ENCODE measurements around the gene SLC13A4.
A peak's percentile ranks its signal among the peaks of the same experiment; 100 is the strongest.

The SLC13A4 gene

GRCh38 chr7:135761751-135762488, 33.9 kb upstream of the SLC13A4 start:
- H3K4me3 Mint-ChIP-seq: no peak overlapping the region
- H3K27me3 Mint-ChIP-seq: peaks cover 26 to 42% of the 10 kb centered on the region in 2 donors
- peaks cover 0 to 4% of the 10 kb centered on the region in 2 donors for H3K9me3 Mint-ChIP-seq
- no peaks in the 10 kb centered on the region for H3K36me3 Mint-ChIP-seq
- peaks cover 0 to 8% of the 10 kb centered on the region in 2 donors for H3K4me1 Mint-ChIP-seq
- ATAC-seq (replicated peaks): peak; percentile 25 to 38
- no peak overlapping the region for H3K27ac Mint-ChIP-seq
- DNase-seq: no peak

GRCh38 chr7:135759532-135759931, 31.5 kb upstream of the SLC13A4 start:
- peaks cover 0 to 4% of the 10 kb centered on the region in 2 donors for H3K9me3 Mint-ChIP-seq
- no peaks in the 10 kb centered on the region for H3K36me3 Mint-ChIP-seq
- H3K27me3 Mint-ChIP-seq: peaks cover 26 to 37% of the 10 kb centered on the region in 2 donors
- ATAC-seq (replicated peaks): no peak
- H3K4me1 Mint-ChIP-seq: peaks cover 0 to 8% of the 10 kb centered on the region in 2 donors
- DNase-seq: no peak
- H3K4me3 Mint-ChIP-seq: no peak overlapping the region
- no peak overlapping the region for H3K27ac Mint-ChIP-seq

GRCh38 chr7:135758531-135758932, 30.5 kb upstream of the SLC13A4 start:
- Mint-ChIP-seq H3K27me3 (peaks cover 28 to 32% of the 10 kb centered on the region in 2 donors), H3K36me3 (no peaks in the 10 kb centered on the region), H3K4me3 (no peak overlapping the region), H3K9me3 (peaks cover 0 to 4% of the 10 kb centered on the region in 2 donors), H3K4me1 (peaks cover 0 to 8% of the 10 kb centered on the region in 2 donors), H3K27ac (no peak overlapping the region)
- DNase-seq (no peak), ATAC-seq (replicated peaks) (no peak)

GRCh38 chr7:135757719-135758411, 29.9 kb upstream of the SLC13A4 start:
- peaks cover 27 to 32% of the 10 kb centered on the region in 2 donors for H3K27me3 Mint-ChIP-seq

GRCh38 chr7:135756191-135756590, 28.2 kb upstream of the SLC13A4 start:
- peak in 1 of 2 donors; percentile 25 for ATAC-seq (replicated peaks)
- no peak overlapping the region for H3K4me3 Mint-ChIP-seq
- no peaks in the 10 kb centered on the region for H3K36me3 Mint-ChIP-seq
- no peak overlapping the region for H3K27ac Mint-ChIP-seq
- DNase-seq: no peak
- H3K27me3 Mint-ChIP-seq: peaks cover 23 to 27% of the 10 kb centered on the region in 2 donors
- no peaks in the 10 kb centered on the region for H3K4me1 Mint-ChIP-seq
- peaks cover 0 to 4% of the 10 kb centered on the region in 2 donors for H3K9me3 Mint-ChIP-seq

More at GRCh38 chr7:135757719-135758411, 29.9 kb upstream of the SLC13A4 start:
- ATAC-seq (replicated peaks): no peak
- Mint-ChIP-seq H3K27ac (no peak overlapping the region), H3K4me1 (peaks cover 0 to 8% of the 10 kb centered on the region in 2 donors), H3K4me3 (no peak overlapping the region), H3K36me3 (no peaks in the 10 kb centered on the region), H3K9me3 (peaks cover 0 to 4% of the 10 kb centered on the region in 2 donors)
- no peak for DNase-seq

- DNase-seq (no peak), ATAC-seq (replicated peaks) (no peak)
- H3K27ac Mint-ChIP-seq: no peak overlapping the region
- H3K9me3 Mint-ChIP-seq: peaks cover 0 to 4% of the 10 kb centered on the region in 2 donors
- H3K27me3 Mint-ChIP-seq: peaks cover 22 to 26% of the 10 kb centered on the region in 2 donors
- H3K4me1 Mint-ChIP-seq: no peaks in the 10 kb centered on the region
- H3K4me3 Mint-ChIP-seq: no peak overlapping the region
- H3K36me3 Mint-ChIP-seq: no peaks in the 10 kb centered on the region
These were observed 27.4 kb upstream of the SLC13A4 start for GRCh38 chr7:135755351-135755753.

GRCh38 chr7:135753616-135754413, 25.8 kb upstream of the SLC13A4 start:
- Mint-ChIP-seq H3K9me3 (peaks cover 0 to 4% of the 10 kb centered on the region in 2 donors), H3K27ac (no peak overlapping the region), H3K4me1 (no peaks in the 10 kb centered on the region), H3K36me3 (no peaks in the 10 kb centered on the region), H3K27me3 (peaks cover 19 to 21% of the 10 kb centered on the region in 2 donors), H3K4me3 (no peak overlapping the region)
- no peak for DNase-seq
- ATAC-seq (replicated peaks): no peak

GRCh38 chr7:135748770-135749169, 20.8 kb upstream of the SLC13A4 start, which contains the start of gene FAM180A:
FAM180A (minus strand) TSS chr7:135748813; CDS start chr7:135748580, 233 bp downstream.
- Mint-ChIP-seq H3K4me1 (no peaks in the 10 kb centered on the region), H3K27ac (no peak within 1 kb of the TSS), H3K27me3 (peaks cover 8 to 9% of the 10 kb centered on the region in 2 donors), H3K4me3 (no peak within 1 kb of the TSS), H3K36me3 (no peaks in the 10 kb centered on the region), H3K9me3 (no peaks in the 10 kb centered on the region)
- no peak for DNase-seq
- ATAC-seq (replicated peaks): no peak

GRCh38 chr7:135747366-135747765, 19.4 kb upstream of the SLC13A4 start:
- DNase-seq (no peak), ATAC-seq (replicated peaks) (no peak)
- H3K27ac Mint-ChIP-seq: no peak overlapping the region
- H3K36me3 Mint-ChIP-seq: no peaks in the 10 kb centered on the region
- no peaks in the 10 kb centered on the region for H3K9me3 Mint-ChIP-seq
- no peak overlapping the region for H3K4me3 Mint-ChIP-seq
- H3K4me1 Mint-ChIP-seq: no peaks in the 10 kb centered on the region
- peaks cover 7 to 9% of the 10 kb centered on the region in 2 donors for H3K27me3 Mint-ChIP-seq

- H3K4me1 Mint-ChIP-seq: no peaks in the 10 kb centered on the region
- H3K4me3 Mint-ChIP-seq: no peak overlapping the region
- no peak overlapping the region for H3K27ac Mint-ChIP-seq
- no peaks in the 10 kb centered on the region for H3K36me3 Mint-ChIP-seq
- H3K9me3 Mint-ChIP-seq: no peaks in the 10 kb centered on the region
- DNase-seq (no peak), ATAC-seq (replicated peaks) (no peak)
- peaks cover 10 to 17% of the 10 kb centered on the region in 2 donors for H3K27me3 Mint-ChIP-seq
These were observed 17.8 kb upstream of the SLC13A4 start for GRCh38 chr7:135745703-135746312.

- Mint-ChIP-seq H3K9me3 (no peaks in the 10 kb centered on the region), H3K4me3 (no peak overlapping the region), H3K4me1 (no peaks in the 10 kb centered on the region), H3K27me3 (peaks cover 10 to 17% of the 10 kb centered on the region in 2 donors), H3K36me3 (no peaks in the 10 kb centered on the region), H3K27ac (no peak overlapping the region)
- ATAC-seq (replicated peaks) (no peak), DNase-seq (no peak)
These were observed 17.1 kb upstream of the SLC13A4 start for GRCh38 chr7:135744938-135745702.

GRCh38 chr7:135743907-135744731, 16.1 kb upstream of the SLC13A4 start:
- H3K9me3 Mint-ChIP-seq: no peaks in the 10 kb centered on the region
- H3K4me3 Mint-ChIP-seq: no peak overlapping the region
- no peak for DNase-seq
- no peaks in the 10 kb centered on the region for H3K4me1 Mint-ChIP-seq
- ATAC-seq (replicated peaks): no peak
- no peak overlapping the region for H3K27ac Mint-ChIP-seq
- H3K36me3 Mint-ChIP-seq: no peaks in the 10 kb centered on the region
- H3K27me3 Mint-ChIP-seq: peaks cover 10 to 17% of the 10 kb centered on the region in 2 donors

- Mint-ChIP-seq H3K4me1 (no peaks in the 10 kb centered on the region), H3K4me3 (no peak overlapping the region), H3K9me3 (no peaks in the 10 kb centered on the region), H3K27ac (no peak overlapping the region), H3K27me3 (peaks cover 15 to 17% of the 10 kb centered on the region in 2 donors), H3K36me3 (no peaks in the 10 kb centered on the region)
- DNase-seq (no peak), ATAC-seq (replicated peaks) (no peak)
These were observed 14.4 kb upstream of the SLC13A4 start for GRCh38 chr7:135742371-135742770.
